GM12874 (cell line): ENCODE measurements around the gene ZBTB7C.

Source experiments
- CTCF ChIP-seq: IDR thresholded peaks from 2 replicates; pipeline ENCODE4 v1.5.1; 2011; ENCODE audit warnings: low read depth, mild to moderate bottlenecking, control low read depth, low read length, moderate library complexity; ENCODE audit not compliant: insufficient read depth

The ZBTB7C gene

GRCh38 chr18:48355276-48356115 lies 53.7 kb downstream of the ZBTB7C start:
- no peak for TF ChIP-seq CTCF

- no peak for TF ChIP-seq CTCF
These were observed 54.4 kb downstream of the ZBTB7C start for GRCh38 chr18:48354746-48355260.

- TF ChIP-seq CTCF: no peak
These were observed 57.0 kb downstream of the ZBTB7C start for GRCh38 chr18:48352051-48352755.

GRCh38 chr18:48351216-48352050 lies 57.8 kb downstream of the ZBTB7C start:
- TF ChIP-seq CTCF: no peak

GRCh38 chr18:48348739-48349138 lies 60.4 kb downstream of the ZBTB7C start:
- TF ChIP-seq CTCF: no peak

GRCh38 chr18:48347756-48348326 lies 61.3 kb downstream of the ZBTB7C start:
- TF ChIP-seq CTCF: no peak
